Cerebellar cortex (tissue), 1 donor: Measurements from ENCODE around the gene NKX2-1.
"Not testable (repeated sequence)": the region's sequence is repeated elsewhere in the genome, so short reads cannot be mapped to it uniquely, and the experiment has no call there.

ENCODE experiments used
- DNase-seq: peaks from one replicate; pipeline ENCODE4 v3.0.0-alpha.2; 2015; ENCODE audit warnings: low spot score

Gene NKX2-1

GRCh38 chr14:36519431-36520321, at the start of gene NKX2-1:
Gene NKX2-1, minus strand, starts transcription at chr14:36520232. Its CDS starts 103 bp downstream, at chr14:36520129.
- DNase-seq: no peak

- peak; percentile 26 for DNase-seq
These were observed 36.9 kb upstream of the NKX2-1 start for GRCh38 chr14:36556811-36557433.

DNA sequence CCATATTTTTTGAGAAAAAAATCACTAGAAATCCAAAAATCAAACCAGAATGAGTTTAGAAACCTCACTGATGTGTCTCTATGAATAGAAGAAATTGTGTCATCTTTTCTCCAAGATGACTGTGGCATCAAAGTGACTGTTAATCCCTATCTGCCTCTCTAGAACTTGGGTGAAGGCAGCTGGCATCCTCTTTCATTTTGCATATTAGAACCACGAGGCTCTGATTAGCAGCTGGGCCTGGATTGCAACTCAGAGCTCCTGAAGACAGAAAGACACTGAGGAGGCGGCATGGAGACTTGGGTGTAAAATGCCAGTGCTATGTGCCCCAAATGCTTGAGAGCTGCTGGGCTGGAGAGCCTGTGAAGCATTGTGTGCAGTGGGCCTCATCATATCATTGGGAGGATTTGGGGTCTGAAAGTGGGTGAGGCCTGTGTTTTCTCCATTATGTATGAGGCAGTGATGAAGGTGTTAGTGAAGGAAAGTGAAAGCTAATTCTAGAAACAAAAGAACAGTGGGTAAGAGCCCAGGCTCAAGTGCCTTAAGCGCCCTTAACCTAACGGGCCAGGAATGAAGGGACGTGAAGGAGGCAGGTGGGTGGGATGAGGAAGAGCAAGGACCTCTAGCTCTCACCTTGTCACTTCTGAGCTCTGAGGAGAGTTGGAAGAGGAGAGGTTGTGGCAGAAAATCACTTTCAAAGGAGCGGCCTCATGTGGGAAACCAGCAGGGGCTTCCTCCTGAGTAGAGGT, 36.1 kb upstream of the NKX2-1 start:
- no peak for DNase-seq

DNA sequence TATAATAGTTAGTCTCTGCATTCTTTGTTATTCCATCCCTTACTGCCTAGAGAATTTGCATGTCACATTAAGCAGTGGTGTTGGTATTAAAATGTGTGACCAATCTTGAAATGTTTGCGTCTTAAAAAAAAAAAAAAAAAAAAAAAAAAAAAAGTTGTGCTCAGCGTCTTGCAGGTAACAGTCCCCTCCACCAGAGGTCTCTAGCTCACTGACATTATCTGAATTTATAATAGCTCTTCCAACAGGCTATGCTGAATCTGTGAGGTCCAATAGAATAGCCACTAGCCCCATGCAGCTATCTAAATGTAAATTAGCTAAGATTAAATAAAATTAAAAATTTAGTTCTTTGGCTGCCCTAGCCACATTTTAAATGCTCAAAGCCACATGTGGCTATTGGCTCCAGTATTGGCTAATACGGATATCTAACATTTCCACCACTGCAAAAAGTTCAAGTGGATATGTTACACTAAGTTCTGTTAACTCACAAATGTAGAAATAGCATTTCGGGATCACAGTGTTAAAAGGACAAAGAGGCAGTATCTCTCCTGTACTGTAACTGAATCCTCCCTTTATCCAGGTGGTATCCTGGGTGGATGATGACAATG, 33.7 kb upstream of the NKX2-1 start:
- DNase-seq: peak; percentile 23

GRCh38 chr14:36550899-36551298, 30.9 kb upstream of the NKX2-1 start:
- DNase-seq: no peak

DNA sequence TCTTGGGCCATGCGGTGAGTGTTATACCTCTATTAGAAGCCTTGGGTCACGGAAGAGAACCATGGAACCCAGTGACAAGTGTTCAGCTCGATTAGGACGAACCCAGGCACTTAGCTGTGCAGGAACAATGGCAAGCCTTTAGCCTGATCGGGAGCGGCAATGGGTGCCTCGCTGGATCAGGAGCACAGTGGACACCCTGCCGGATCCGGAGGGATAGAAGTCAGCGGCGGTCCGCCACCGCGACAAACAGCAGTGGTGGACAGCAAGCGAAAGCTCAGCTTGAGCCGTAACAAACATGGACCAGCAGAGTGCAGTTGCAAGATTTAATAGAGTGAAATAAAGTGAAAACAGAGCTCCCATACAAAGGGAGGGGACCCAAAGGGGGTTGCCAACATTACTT, 24.2 kb upstream of the NKX2-1 start:
- not testable (repeated sequence) for DNase-seq

DNA sequence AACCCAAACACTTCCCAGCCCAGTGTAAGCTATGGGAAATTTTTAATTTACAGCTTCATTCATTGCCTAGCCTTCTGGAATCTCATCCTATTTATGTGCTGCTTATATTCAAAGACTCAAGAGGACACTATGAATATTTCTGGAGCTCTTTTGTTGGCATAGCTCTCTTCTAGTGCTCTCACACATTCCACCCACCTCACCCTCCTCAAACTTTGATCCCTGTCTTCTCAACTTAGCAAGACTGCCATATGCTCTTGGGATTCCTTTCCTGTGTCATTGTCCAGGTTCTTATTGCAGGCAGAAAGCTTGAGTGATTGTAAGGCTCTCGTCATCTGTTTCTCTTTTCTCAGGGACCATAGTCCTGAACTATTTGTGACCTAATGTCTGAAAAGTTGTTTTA, 18.0 kb upstream of the NKX2-1 start:
- no peak for DNase-seq

- no peak for DNase-seq
These were observed 9.0 kb upstream of the NKX2-1 start for GRCh38 chr14:36529062-36529461.

DNA sequence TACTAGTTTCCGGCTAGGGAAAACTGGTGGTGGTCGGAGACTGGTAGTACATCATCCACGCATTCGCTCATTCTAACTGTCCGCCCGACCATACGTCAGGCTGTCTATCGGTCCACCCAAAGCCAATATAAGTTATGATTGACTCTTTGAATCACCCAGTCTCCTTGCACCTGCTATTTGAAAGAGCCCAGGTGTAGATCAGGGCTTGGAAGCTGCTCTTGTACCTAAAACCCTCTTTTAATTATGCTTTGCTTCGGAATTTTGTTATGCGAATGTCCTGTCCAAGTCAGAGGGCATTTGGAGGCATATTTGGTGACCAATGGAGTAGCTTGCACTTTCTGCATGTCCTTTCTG, 5.7 kb upstream of the NKX2-1 start:
- DNase-seq: no peak

DNA sequence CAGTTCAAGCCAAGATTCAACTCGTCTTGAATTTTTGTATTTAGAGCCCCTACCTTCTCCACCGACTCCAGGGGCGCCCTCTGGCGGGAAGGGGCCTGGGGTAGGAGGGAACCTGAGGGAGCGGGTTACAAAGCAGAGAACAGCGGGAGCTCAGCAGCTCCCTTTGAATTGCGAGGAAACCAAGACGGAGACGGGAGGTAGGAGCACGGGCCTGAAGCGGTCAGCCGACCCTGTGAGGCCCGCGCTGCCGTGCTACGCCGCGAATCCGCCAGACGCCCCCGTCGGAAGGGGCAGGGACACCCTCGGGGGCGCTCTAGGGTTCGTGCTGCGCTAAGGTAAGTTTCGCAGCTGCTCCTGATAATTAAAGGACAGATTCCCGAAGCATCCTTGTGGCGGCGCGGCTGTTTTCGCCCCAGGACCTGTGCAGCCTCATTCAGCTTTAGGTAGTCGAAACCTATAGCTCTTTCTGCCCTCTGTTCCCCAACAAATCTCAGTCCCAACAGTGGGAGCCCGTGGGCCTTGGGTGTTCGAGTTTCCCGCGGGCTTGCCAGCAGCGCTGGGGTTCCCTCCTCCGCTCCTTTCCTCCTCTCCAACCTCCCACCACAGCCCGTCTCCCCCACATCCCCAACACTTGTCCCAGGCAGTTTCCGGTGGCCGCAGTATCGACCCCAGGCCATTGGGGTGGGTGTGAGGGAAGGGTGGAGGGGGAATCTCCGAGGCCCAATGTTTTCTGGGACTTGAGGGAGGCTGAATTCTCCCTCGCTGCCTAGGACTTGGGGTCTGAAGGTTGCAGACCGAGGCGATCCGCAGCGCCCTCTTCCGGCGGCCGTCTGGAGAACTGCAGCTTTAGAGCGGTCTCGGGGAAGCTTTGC, 5.1 kb upstream of the NKX2-1 start:
- DNase-seq: peak; percentile 31

DNA sequence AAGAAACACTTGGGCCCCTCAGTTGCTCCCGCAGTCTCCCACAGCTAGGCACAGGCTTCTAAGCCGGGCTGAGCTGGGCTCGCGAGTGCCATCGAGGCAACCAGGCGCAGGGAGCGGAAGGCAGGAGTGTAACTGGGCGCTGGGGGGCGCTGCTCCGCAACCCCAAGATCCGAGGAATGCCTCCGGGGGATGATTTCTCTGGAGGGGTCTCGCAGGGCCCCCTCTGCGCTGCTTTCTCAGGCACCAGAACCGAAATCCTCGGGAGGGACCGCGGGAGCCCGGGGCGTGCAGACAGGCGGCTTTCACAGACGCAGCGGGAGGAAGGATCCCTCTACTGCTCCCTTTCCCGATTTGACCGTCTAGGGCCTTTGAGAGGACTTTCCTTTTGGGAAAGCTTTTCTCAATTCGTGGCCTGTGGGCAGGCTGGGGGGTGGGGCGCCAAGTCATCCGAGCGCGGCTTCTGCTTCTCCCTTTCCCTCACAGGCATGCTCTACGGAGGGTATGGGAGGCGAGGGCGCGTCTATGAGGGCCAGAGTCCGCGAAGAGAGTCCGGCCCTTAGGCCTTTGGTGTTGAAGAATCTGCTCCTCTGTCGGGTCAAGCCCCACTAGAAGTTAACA, 4.3 kb upstream of the NKX2-1 start:
- no peak for DNase-seq

DNA sequence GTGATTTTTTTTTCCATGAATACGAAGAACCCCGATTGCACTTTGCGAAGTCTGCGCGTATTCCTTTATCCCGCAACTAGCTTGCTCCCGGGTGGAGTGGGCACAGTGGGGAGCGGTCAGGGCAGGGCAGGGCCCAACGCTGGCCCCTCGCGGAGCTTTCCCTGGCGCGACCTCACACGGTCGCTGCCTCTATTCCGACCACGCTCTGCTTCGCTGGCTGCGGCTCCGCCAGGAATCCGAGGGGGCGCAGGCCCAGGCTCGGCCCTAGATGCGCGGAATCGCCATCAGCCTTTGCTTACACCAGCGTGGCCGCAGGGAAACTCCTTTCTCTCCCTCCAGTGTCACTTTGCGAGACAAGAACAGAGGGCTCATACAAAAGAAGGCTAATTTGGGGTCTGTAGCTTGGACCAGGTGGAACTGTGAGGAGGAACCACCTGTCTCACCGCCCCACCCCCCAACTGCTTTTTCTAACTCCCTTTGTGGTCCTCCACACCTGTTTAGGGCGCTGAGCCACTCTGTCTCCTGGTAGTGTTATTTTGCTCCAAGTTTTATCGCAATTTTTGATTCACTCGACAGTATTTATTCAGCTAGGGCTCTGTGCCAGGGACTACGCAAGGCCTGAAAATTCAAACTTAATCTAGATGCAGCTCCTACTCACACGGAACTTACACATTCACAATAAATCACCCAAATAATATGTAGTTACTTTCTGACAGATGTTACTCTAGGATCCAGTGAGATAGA, 3.1 kb upstream of the NKX2-1 start:
- DNase-seq: no peak

- DNase-seq: no peak
These were observed 2.4 kb upstream of the NKX2-1 start for GRCh38 chr14:36522347-36522971.

DNA sequence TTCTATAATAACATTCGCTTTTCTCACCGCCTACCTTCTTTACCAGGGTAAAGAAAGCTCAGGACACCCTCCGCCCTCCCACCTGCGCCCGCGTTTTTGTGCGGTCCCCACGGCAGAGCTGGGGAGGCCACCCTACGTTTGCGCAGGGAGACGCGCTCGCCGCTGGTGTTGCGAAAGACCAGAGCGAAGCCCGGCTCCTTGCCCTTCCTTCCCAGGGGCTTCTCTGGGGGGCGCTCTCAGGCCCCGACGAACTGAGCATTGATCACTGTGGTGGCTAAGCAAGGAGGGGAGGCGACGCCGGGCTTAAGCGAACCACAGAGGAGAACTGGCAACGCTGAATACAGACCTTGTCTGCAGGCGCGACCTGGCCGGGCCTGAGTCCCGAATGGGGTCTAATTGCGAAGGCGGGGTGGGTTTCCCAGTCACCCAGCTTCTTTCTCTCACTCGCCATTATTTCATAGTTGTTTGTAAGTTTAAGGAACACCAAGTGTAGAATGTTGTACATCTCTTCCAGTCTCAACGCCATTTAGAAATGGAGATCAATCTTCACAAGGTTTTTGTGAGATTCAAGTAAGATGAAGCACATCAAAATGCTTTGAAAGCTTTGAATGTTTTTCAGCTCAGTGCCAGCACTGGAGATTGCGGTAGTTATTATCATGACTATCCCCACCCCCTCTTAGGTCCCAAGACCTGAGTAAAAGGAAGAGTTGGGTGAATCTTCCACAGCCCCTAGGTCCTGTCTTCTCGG, 1.7 kb upstream of the NKX2-1 start:
- DNase-seq: no peak

GRCh38 chr14:36520601-36521525, 831 bp upstream of the NKX2-1 start:
- no peak for DNase-seq

DNA sequence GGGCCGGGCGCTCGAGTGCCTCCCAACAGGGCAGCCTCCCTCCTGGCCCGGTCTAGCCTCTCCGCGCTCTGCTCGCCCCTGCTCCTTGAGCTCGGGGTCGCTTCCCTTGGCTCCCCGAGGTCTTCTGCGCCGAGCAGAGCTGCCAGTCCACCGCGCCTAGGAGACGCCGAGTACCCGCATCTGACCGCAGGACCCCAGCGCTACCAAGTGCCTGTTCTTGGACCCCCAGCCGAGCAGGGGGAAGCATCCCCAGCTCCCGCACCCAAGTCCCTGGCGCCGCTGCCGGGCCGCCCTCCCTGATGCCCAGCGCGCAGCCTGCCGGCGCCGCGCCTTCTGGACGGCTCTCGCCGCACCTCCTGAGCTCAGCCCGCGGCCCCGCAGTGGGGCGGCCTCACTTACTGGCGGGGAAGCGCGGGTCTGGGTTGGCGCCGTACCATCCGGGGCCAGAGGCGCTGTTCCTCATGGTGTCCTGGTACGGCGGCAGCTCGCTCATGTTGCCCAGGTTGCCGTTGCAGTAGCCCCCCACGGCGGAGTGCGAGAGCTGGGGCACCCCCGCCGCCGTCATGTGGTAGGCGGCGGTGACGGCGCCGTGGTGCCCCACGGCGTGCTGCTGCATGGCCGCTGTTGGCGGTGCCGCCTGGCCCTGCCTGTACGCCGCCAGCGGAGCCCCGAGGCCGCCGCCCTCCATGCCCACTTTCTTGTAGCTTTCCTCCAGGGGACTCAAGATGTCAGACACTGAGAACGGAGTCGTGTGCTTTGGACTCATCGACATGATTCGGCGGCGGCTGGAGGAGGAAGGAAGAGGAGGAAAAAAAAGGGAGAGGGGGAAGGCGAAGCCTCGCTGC, 1.2 kb downstream of the NKX2-1 start:
- DNase-seq: no peak

- no peak for DNase-seq
These were observed 1.9 kb downstream of the NKX2-1 start for GRCh38 chr14:36518031-36518585.
